HepG2 (cell line): ENCODE measurements around the gene BBLN. TPM values are rescaled to one million over a fixed set of nuclear protein-coding genes. Genes with fewer than 3 reads are reported as not detected.

Source experiments
- ELF3 ChIP-seq: IDR thresholded peaks from 2 replicates; pipeline ENCODE4 v1.6.1; 2016; ENCODE audit warnings: missing genetic modification reagents, missing compliant biosample characterization
- KMT2A ChIP-seq: sonication (generic); formaldehyde crosslinking; IDR thresholded peaks from 2 replicates; pipeline ENCODE4 v1.4.0; 2020; ENCODE audit warnings: missing genetic modification reagents
- POGK ChIP-seq: sonication (generic); formaldehyde crosslinking; conservative IDR thresholded peaks from 2 replicates; pipeline ENCODE4 v1.8.0; 2022; ENCODE audit warnings: mild to moderate bottlenecking, moderate library complexity, missing genetic modification reagents
- ZBTB40 ChIP-seq, 2 experiments: fragments of 450-650 bp in 1 of 2; sonication (generic) in 1 of 2; formaldehyde crosslinking in 1 of 2; IDR thresholded peaks; 2 replicates each; pipeline versions ENCODE4 v1.6.1 to v1.8.0; 2016 to 2022; ENCODE audit warnings: antibody characterized with exemption in 1 of 2, mild to moderate bottlenecking in 1 of 2, missing genetic modification reagents in 1 of 2
- polyA plus RNA-seq, 8 experiments: library from polyadenylated mRNA; depleted of rRNA in 3 of 8; stranded (reverse) in 7 of 8; unstranded in 1 of 8; fragments of >200 nt; fragmentation: Illumina TruSeq in 4 of 8; extraction: Trizol in 4 of 8; gene quantifications; 2 replicates each; pipeline versions ENCODE4 v1.2.1 to v1.2.3, GENCODE V29; 2011 to 2016; ENCODE audit warnings: low read depth in 4 of 8, missing spikeins in 1 of 8, mixed read lengths in 1 of 8; ENCODE audit not compliant: insufficient read depth in 1 of 8
- total RNA-seq, 5 experiments: library from RNA; depleted of rRNA; stranded (reverse); fragments of >200 nt; fragmentation: Illumina TruSeq; extraction: Trizol; gene quantifications; 2 replicates each; pipeline ENCODE4 v1.2.3, GENCODE V29; 2016; ENCODE audit warnings: low read depth in 1 of 5

BBLN gene
- total and polyA plus RNA-seq, 2 of the 13 experiments (the other 11 are each of a cell fraction or from before 2014, with no cell fraction given): 27.6 to 33.1 TPM

GRCh38 chr9:128201441-128202369 is 41.6 kb downstream of the BBLN start (continued):
- no peak for TF ChIP-seq ZBTB40 (IDR thresholded peaks at IDR 0.05)
- no peak for TF ChIP-seq ZBTB40 (CRISPR knock-in tag; IDR thresholded peaks at IDR 0.05)
- no peak for TF ChIP-seq ELF3
- no peak for TF ChIP-seq KMT2A (CRISPR knock-in tag)
- TF ChIP-seq POGK (CRISPR knock-in tag): peak; percentile 83
